Measurements from ENCODE around the gene THRB. TPM values are rescaled to one million over a fixed set of nuclear protein-coding genes. Genes with fewer than 3 reads are reported as not detected.

Gene THRB
- total RNA-seq, 1 donor from 2014 or later, result 3.1 TPM

DNA sequence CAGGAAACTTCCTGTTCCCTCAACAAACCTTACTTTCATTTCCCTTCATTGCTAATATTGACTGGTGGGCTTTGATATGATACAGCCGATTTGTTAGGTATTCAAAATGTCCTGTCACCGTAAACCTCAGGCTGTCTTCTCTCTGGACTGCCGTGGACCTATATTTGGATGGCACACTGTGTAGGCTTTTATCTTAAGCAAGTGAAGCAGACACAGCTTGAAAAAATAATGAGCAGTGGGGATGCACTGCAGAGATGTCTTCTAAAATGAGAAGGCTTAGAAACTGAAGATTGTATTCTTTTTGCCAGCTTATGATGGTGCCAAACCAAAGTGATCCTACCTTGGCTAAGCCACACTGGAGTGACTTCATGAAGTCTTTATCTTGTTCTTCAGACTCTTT, 283.3 kb downstream of the THRB start:
- Histone ChIP-seq H3K27me3 (ENCODE audit: control insufficient read depth, insufficient read depth, low read length) (no peaks in the 10 kb centered on the region), H3K4me3 (ENCODE audit: low read depth, low read length) (no peak overlapping the region), H3K36me3 (ENCODE audit: control insufficient read depth, insufficient read depth, low read length) (no peaks in the 10 kb centered on the region)
- TF ChIP-seq, protein P1, sequence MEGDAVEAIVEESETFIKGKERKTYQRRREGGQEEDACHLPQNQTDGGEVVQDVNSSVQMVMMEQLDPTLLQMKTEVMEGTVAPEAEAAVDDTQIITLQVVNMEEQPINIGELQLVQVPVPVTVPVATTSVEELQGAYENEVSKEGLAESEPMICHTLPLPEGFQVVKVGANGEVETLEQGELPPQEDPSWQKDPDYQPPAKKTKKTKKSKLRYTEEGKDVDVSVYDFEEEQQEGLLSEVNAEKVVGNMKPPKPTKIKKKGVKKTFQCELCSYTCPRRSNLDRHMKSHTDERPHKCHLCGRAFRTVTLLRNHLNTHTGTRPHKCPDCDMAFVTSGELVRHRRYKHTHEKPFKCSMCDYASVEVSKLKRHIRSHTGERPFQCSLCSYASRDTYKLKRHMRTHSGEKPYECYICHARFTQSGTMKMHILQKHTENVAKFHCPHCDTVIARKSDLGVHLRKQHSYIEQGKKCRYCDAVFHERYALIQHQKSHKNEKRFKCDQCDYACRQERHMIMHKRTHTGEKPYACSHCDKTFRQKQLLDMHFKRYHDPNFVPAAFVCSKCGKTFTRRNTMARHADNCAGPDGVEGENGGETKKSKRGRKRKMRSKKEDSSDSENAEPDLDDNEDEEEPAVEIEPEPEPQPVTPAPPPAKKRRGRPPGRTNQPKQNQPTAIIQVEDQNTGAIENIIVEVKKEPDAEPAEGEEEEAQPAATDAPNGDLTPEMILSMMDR (IDR thresholded peaks at IDR 0.05; ENCODE audit: insufficient read depth, low read length, poor library complexity, severe bottlenecking), result no peak
- no peak for DNase-seq (ENCODE audit: low read depth)

DNA sequence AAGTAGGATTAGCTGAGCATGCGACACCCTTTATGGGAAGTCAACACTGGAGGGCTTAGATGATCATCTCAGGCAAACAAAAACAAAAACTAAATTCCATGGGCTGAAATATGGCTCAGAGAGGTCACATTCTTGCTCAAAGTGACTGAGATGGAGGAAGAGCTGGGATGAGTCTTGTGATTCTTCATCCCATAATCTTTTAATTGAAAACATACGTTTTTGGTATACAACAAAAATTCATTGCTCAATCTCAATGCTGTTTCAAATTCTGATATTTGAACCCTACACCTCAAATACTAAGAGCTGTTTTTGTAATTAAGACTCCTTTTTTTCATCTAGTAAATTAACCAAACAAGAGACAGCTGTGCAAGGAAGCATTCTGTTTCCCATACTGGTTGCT, 292.6 kb downstream of the THRB start:
- H3K27me3 ChIP-seq (ENCODE audit: control insufficient read depth, insufficient read depth, low read length), result no peaks in the 10 kb centered on the region
- no peaks in the 10 kb centered on the region for H3K36me3 ChIP-seq (ENCODE audit: control insufficient read depth, insufficient read depth, low read length)
- DNase-seq (ENCODE audit: low read depth), result no peak
- TF ChIP-seq, protein P1 (IDR thresholded peaks at IDR 0.05; ENCODE audit: insufficient read depth, low read length, poor library complexity, severe bottlenecking), result no peak
- no peak overlapping the region for H3K4me3 ChIP-seq (ENCODE audit: low read depth, low read length)

DNA sequence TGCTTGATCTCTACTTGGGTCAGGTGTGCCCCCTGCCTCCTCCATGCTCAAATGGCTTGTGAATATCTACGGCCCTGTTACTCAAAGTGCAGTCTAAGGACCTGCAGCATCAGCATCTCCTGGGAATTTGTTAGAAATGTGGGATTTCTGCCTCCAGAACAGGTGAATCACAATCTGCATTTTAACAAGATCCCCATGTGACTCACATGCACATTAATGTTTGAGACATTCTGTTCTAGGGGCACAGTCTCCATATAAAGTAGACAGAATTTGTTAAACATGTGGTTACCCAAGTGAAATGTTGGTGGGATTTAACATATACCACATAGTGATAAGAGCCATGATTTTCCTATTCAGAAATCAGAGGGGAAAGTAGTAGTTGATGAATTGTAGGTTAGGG, 293.3 kb downstream of the THRB start:
- H3K4me3 ChIP-seq (ENCODE audit: low read depth, low read length), result no peak overlapping the region
- TF ChIP-seq, protein P1 (IDR thresholded peaks at IDR 0.05; ENCODE audit: insufficient read depth, low read length, poor library complexity, severe bottlenecking), result no peak
- no peaks in the 10 kb centered on the region for H3K27me3 ChIP-seq (ENCODE audit: control insufficient read depth, insufficient read depth, low read length)
- no peak for DNase-seq (ENCODE audit: low read depth)
- H3K36me3 ChIP-seq (ENCODE audit: control insufficient read depth, insufficient read depth, low read length), result no peaks in the 10 kb centered on the region

DNA sequence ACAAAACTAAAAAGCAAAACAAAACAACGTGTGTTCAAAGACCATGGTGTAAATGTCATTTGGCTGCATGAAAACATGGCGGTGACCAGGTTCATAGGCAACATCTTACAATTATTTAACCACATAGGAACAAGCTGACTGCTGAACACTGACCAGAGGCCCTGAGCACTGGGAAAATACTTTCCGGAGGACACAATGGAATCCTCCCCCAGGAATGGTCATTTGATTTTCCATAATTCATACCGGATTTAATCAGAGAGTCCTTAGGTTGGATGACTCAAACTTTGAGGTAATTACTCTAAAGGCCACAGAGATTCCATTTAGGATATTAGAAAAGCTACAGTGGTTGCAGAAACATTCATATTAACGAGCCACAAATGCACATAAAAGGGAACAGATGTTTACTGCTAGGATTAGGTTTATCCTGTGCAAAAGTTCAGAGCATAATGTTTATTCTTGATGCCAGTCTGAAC, 294.8 kb downstream of the THRB start:
- H3K27me3 ChIP-seq (ENCODE audit: control insufficient read depth, insufficient read depth, low read length), result no peaks in the 10 kb centered on the region
- DNase-seq (ENCODE audit: low read depth), result no peak
- H3K4me3 ChIP-seq (ENCODE audit: low read depth, low read length), result no peak overlapping the region
- TF ChIP-seq, protein P1 (IDR thresholded peaks at IDR 0.05; ENCODE audit: insufficient read depth, low read length, poor library complexity, severe bottlenecking), result no peak
- no peaks in the 10 kb centered on the region for H3K36me3 ChIP-seq (ENCODE audit: control insufficient read depth, insufficient read depth, low read length)

DNA sequence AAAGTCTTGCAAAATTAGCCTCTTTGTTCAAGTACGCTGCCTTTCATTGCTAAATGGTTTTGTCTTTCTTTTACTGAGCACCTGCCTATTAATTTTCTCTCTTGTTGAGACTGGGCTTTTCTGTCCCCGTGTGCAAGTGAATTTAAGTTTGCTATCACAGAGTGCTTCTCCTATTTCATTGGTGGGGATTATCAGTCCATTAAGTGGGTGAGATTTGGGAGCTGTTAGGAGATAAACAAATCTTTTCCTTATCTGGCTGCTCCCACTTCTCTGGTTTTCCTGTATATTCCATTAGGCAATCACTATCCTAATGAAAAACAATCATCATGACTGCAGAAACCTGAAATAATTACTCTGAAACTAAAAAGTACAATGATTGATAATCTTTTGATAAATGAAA, 295.4 kb downstream of the THRB start:
- no peak overlapping the region for H3K4me3 ChIP-seq (ENCODE audit: low read depth, low read length)
- no peaks in the 10 kb centered on the region for H3K36me3 ChIP-seq (ENCODE audit: control insufficient read depth, insufficient read depth, low read length)
- TF ChIP-seq, protein P1 (IDR thresholded peaks at IDR 0.05; ENCODE audit: insufficient read depth, low read length, poor library complexity, severe bottlenecking), result no peak

DNA sequence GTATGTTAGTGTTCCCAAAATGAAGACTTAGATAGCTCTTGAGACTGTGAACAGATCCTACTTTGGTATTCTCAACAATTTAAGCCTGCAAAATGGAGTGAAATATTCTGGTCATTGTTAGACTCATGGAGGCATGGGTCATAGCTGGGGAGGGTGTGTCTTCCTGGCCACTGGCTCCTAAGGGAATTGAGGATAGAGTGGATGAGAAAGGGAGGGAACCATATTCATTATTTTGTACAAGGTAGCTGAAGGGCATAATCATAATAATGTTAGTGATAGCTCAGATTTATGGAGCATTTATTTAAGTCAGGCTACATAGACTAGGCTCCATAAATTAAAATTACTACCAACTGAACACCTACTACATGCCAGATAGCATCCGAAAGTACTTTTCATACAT, 295.9 kb downstream of the THRB start:
- TF ChIP-seq, protein P1 (IDR thresholded peaks at IDR 0.05; ENCODE audit: insufficient read depth, low read length, poor library complexity, severe bottlenecking), result no peak
- H3K36me3 ChIP-seq (ENCODE audit: control insufficient read depth, insufficient read depth, low read length), result no peaks in the 10 kb centered on the region
- no peaks in the 10 kb centered on the region for H3K27me3 ChIP-seq (ENCODE audit: control insufficient read depth, insufficient read depth, low read length)
- no peak overlapping the region for H3K4me3 ChIP-seq (ENCODE audit: low read depth, low read length)
- no peak for DNase-seq (ENCODE audit: low read depth)

More for the DNA sequence above, 295.4 kb downstream of the THRB start:
- H3K27me3 ChIP-seq (ENCODE audit: control insufficient read depth, insufficient read depth, low read length), result no peaks in the 10 kb centered on the region
- DNase-seq (ENCODE audit: low read depth), result no peak
